ENCODE data around the gene PTPRD.

Gene PTPRD

DNA sequence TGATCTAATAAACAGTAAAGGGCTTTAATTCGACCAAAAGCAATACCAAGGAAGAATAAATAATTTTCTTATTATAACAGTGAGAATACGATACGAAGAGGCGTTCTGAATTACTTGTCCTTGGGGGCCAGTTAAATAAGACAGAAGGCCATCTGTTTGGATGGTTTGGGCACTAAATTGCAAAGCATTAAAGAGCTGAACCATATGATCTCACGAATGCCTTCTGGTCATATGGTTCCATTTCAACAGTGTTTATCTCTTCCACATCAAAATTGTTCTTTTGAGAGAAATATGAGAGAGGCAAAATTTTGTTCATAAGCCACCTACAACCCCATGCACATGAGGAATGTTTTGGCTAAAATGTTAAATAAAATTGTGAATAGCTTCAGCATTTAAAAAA, 605.4 kb downstream of the PTPRD start:
- H3K9me3 ChIP-seq (ENCODE audit: control insufficient read depth, insufficient read depth, low read length) = no peaks in the 10 kb centered on the region
- peaks cover 28% of the 10 kb centered on the region for H3K4me1 ChIP-seq (ENCODE audit: insufficient read depth, low read length)
- no peak overlapping the region for H3K9ac ChIP-seq (ENCODE audit: low read depth, low read length)
- H3K36me3 ChIP-seq (ENCODE audit: insufficient read depth, low read length) = no peaks in the 10 kb centered on the region

DNA sequence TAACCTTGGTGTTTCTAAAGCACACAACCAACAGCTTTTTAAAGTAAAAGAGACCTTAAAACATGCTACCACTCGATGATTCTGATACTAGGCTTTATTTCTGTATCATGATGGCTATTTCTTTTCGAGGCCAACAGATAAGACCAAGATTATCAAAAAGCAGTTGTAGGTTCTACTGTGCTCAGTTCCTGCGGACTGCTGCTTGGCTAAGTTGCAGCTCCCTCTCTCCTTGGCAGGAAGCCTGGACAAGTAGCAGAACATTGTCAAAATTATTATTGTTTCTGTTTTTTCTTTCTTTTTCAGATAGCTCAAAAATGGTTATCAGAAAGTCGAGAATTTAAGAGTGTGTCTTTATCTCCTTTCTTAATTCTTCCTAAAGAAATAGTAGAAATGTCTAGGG, 607.6 kb downstream of the PTPRD start:
- H3K9ac ChIP-seq (ENCODE audit: low read depth, low read length) = no peak overlapping the region
- no peaks in the 10 kb centered on the region for H3K36me3 ChIP-seq (ENCODE audit: insufficient read depth, low read length)
- H3K9me3 ChIP-seq (ENCODE audit: control insufficient read depth, insufficient read depth, low read length) = no peaks in the 10 kb centered on the region
- H3K4me1 ChIP-seq (ENCODE audit: insufficient read depth, low read length) = peaks cover 35% of the 10 kb centered on the region

GRCh38 chr9:10003047-10003446, 609.8 kb downstream of the PTPRD start:
- Histone ChIP-seq H3K36me3 (ENCODE audit: insufficient read depth, low read length) (no peaks in the 10 kb centered on the region), H3K4me1 (ENCODE audit: insufficient read depth, low read length) (peaks cover 32% of the 10 kb centered on the region), H3K9me3 (ENCODE audit: control insufficient read depth, insufficient read depth, low read length) (no peaks in the 10 kb centered on the region), H3K9ac (ENCODE audit: low read depth, low read length) (no peak overlapping the region)

- no peak overlapping the region for H3K9ac ChIP-seq (ENCODE audit: low read depth, low read length)
- no peaks in the 10 kb centered on the region for H3K9me3 ChIP-seq (ENCODE audit: control insufficient read depth, insufficient read depth, low read length)
- no peaks in the 10 kb centered on the region for H3K36me3 ChIP-seq (ENCODE audit: insufficient read depth, low read length)
- H3K4me1 ChIP-seq (ENCODE audit: insufficient read depth, low read length) = peaks cover 34% of the 10 kb centered on the region
These were observed 612.1 kb downstream of the PTPRD start for GRCh38 chr9:10000669-10001068.

- Histone ChIP-seq H3K9me3 (ENCODE audit: control insufficient read depth, insufficient read depth, low read length) (no peaks in the 10 kb centered on the region), H3K9ac (ENCODE audit: low read depth, low read length) (no peak overlapping the region), H3K36me3 (ENCODE audit: insufficient read depth, low read length) (no peaks in the 10 kb centered on the region), H3K4me1 (ENCODE audit: insufficient read depth, low read length) (peaks cover 39% of the 10 kb centered on the region)
These were observed 614.1 kb downstream of the PTPRD start for GRCh38 chr9:9998491-9999287.

DNA sequence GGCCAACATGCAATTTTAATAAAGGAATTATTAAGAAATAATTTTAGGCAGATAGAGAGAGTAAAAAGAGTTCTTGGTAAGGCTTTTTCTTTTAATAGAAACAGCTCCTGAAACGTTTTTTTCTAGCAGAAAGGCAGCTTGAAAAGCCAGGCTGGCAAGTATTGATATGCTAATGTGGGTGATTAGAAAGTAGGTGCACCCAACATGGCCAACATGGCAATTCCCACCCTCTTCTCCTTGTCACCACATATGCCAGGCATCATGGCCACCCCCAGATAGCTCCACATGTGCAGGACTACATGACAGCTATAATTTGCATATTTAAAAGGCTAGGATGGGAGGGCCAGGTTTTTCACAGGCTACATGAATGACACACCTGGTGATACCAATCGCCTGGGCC, 615.2 kb downstream of the PTPRD start:
- H3K36me3 ChIP-seq (ENCODE audit: insufficient read depth, low read length) = no peaks in the 10 kb centered on the region
- H3K9ac ChIP-seq (ENCODE audit: low read depth, low read length) = no peak overlapping the region
- peaks cover 39% of the 10 kb centered on the region for H3K4me1 ChIP-seq (ENCODE audit: insufficient read depth, low read length)
- H3K9me3 ChIP-seq (ENCODE audit: control insufficient read depth, insufficient read depth, low read length) = no peaks in the 10 kb centered on the region

DNA sequence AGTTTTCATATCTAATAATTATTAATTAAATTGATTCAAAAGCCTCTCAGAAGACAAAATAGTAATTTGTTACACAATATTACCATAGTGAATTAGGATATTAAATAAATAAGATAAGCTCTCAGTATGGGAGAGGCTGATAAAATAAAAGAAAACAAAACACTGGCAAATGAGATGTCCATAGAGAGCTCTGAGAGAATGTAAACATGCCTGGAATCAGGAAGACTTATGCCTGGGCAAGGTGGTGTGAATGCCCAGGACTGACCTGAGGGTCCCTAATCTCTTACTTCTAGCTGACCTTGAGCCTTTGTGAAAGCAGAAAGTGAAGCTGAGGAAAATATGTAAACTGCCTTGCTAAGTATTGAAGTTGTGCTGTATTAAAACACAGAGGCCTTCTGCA, 616.5 kb downstream of the PTPRD start:
- Histone ChIP-seq H3K4me1 (ENCODE audit: insufficient read depth, low read length) (peaks cover 38% of the 10 kb centered on the region), H3K9me3 (ENCODE audit: control insufficient read depth, insufficient read depth, low read length) (no peaks in the 10 kb centered on the region), H3K9ac (ENCODE audit: low read depth, low read length) (no peak overlapping the region), H3K36me3 (ENCODE audit: insufficient read depth, low read length) (no peaks in the 10 kb centered on the region)

DNA sequence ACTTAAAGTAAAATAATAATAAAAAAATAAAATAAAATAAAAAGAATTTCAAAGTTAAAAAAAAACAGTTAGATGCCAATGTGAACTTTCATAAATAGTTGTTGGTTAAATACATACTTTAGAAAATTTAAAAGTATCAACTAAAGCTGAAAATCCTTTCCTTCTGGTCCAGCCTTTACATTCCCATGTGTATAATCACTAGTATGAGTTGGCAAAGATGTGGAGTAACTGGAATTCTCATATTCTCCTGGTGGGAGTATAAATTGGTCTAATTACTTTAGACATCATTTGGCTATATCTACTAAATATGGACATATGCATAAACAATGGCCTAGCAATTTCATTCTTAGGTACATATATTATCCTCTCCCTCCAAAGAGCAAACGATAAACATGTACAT, 619.9 kb downstream of the PTPRD start:
- no peak overlapping the region for H3K9ac ChIP-seq (ENCODE audit: low read depth, low read length)
- H3K4me1 ChIP-seq (ENCODE audit: insufficient read depth, low read length) = peaks cover 17% of the 10 kb centered on the region
- H3K9me3 ChIP-seq (ENCODE audit: control insufficient read depth, insufficient read depth, low read length) = no peaks in the 10 kb centered on the region
- no peaks in the 10 kb centered on the region for H3K36me3 ChIP-seq (ENCODE audit: insufficient read depth, low read length)

DNA sequence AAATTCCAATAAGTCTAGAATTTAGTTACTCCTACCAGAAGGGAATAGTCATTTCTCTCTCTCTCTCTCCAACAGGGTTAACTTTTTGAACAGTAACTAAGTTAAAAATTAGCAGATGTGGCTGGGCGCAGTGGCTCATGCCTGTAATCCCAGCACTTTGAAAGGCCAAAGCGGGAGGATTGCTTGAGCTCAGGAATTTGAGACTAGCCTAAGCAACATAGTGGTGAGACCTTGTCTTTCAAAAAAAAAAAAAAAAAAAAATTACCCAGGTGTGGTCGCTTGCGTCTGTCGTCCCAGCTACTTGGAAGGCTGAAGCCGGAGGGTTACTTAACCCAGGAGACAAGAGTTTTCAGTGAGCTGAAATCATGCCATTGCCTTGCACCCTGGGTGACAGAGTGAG, 639.7 kb downstream of the PTPRD start:
- Histone ChIP-seq H3K4me1 (ENCODE audit: insufficient read depth, low read length) (no peaks in the 10 kb centered on the region), H3K9ac (ENCODE audit: low read depth, low read length) (no peak overlapping the region), H3K36me3 (ENCODE audit: insufficient read depth, low read length) (no peaks in the 10 kb centered on the region), H3K9me3 (ENCODE audit: control insufficient read depth, insufficient read depth, low read length) (no peaks in the 10 kb centered on the region)

DNA sequence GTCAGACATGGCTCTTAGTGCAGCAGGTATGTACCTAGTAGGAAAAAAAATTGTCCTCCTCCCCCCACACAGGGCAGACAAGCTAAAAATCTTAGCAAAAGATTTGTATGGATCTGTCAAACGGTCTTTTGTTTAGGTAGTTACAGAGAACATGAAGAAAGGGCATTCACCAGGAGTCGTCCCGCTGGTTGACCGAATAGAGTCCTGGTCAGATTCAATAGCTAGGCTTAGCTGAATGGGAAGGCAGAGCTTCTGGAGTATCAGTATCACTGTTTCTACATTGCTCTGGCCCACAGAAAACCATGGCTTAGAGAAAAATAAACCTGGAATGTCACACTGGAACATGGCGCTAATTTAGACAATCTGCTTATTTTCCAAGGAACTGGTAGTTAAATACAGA, 642.3 kb downstream of the PTPRD start:
- no peaks in the 10 kb centered on the region for H3K4me1 ChIP-seq (ENCODE audit: insufficient read depth, low read length)
- no peaks in the 10 kb centered on the region for H3K9me3 ChIP-seq (ENCODE audit: control insufficient read depth, insufficient read depth, low read length)
- H3K9ac ChIP-seq (ENCODE audit: low read depth, low read length) = no peak overlapping the region
- H3K36me3 ChIP-seq (ENCODE audit: insufficient read depth, low read length) = no peaks in the 10 kb centered on the region

DNA sequence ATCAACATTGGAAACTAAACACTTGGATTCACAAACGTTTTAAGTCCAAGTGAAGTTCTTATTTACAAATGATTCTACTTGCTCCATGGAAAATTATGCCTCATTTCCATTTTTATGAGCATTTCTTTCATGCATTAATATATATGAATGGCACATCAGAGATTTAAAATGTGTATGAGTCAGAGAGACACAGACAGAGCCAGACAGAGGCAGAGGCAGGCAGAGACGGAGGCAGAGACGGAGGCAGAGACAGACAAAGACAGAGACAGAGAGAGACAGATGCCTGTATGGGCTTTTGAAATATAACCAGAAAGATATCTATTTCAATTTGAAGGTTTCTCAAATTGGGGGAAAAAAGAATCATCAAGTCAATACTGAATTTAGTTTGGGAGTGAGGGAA, 649.0 kb downstream of the PTPRD start:
- Histone ChIP-seq H3K36me3 (ENCODE audit: insufficient read depth, low read length) (no peaks in the 10 kb centered on the region), H3K4me1 (ENCODE audit: insufficient read depth, low read length) (no peaks in the 10 kb centered on the region), H3K9ac (ENCODE audit: low read depth, low read length) (no peak overlapping the region), H3K9me3 (ENCODE audit: control insufficient read depth, insufficient read depth, low read length) (no peaks in the 10 kb centered on the region)

DNA sequence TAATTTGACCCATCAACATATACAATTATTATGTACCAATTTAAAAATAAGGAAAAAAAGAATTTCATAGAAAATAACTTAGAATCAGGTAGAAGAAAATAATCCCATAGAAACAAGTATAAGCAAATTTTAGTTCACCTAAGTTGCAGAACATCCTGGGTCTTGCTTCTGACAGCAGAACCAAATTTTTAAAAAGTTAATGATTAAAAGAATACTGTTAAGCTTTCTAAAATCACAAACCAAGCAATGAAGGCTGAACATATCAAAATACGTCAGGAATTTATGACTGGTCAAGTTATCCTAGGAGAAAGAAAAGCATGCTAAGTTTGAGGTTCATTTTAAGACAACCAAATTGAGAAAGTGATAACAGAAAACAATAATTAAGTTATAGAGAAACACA, 650.9 kb downstream of the PTPRD start:
- Histone ChIP-seq H3K36me3 (ENCODE audit: insufficient read depth, low read length) (no peaks in the 10 kb centered on the region), H3K4me1 (ENCODE audit: insufficient read depth, low read length) (no peaks in the 10 kb centered on the region), H3K9me3 (ENCODE audit: control insufficient read depth, insufficient read depth, low read length) (no peaks in the 10 kb centered on the region), H3K9ac (ENCODE audit: low read depth, low read length) (no peak overlapping the region)

DNA sequence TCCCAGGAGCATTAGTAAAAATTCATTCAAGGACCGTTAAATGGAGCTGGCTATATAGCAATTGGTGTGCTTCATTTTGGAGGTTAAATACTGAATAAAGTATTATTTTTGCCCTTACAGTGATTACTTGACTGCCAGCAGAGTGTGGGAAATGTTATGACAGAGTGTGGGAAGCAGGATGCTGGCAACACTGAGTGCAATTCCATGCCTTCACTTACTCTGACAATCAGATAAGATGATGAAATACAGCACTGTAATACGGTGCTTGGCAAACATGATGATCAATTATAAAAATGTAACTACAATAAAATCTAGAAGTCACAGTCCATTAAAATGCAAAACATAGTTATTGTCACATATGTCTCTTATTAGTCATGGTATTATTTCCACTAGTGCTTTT, 651.3 kb downstream of the PTPRD start:
- H3K4me1 ChIP-seq (ENCODE audit: insufficient read depth, low read length) = no peaks in the 10 kb centered on the region
- H3K9ac ChIP-seq (ENCODE audit: low read depth, low read length) = no peak overlapping the region
- H3K36me3 ChIP-seq (ENCODE audit: insufficient read depth, low read length) = no peaks in the 10 kb centered on the region
- no peaks in the 10 kb centered on the region for H3K9me3 ChIP-seq (ENCODE audit: control insufficient read depth, insufficient read depth, low read length)

GRCh38 chr9:9951556-9952160, 661.1 kb downstream of the PTPRD start:
- Histone ChIP-seq H3K36me3 (ENCODE audit: insufficient read depth, low read length) (no peaks in the 10 kb centered on the region), H3K9ac (ENCODE audit: low read depth, low read length) (no peak overlapping the region), H3K9me3 (ENCODE audit: control insufficient read depth, insufficient read depth, low read length) (no peaks in the 10 kb centered on the region), H3K4me1 (ENCODE audit: insufficient read depth, low read length) (no peaks in the 10 kb centered on the region)

DNA sequence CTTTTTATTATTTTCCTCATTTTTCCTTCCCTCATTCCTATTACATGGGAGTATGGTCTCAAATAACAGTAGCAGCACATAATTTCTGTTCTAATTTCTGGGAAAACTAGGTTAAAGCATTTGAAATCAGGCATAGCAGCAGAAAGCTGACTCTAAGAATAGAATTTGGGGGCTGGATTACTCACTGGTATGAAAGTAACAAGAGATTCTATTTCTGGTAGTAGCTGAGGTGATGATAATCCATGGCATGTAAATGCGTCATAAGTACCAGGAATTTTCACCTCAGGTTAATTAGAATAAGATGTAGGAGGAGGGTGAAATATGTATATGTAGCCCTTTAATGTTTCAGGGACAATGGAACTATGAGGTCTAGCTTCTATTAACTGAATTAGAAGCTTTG, 662.0 kb downstream of the PTPRD start:
- no peaks in the 10 kb centered on the region for H3K4me1 ChIP-seq (ENCODE audit: insufficient read depth, low read length)
- H3K36me3 ChIP-seq (ENCODE audit: insufficient read depth, low read length) = no peaks in the 10 kb centered on the region
- no peaks in the 10 kb centered on the region for H3K9me3 ChIP-seq (ENCODE audit: control insufficient read depth, insufficient read depth, low read length)
- H3K9ac ChIP-seq (ENCODE audit: low read depth, low read length) = no peak overlapping the region
